Gastrocnemius medialis (tissue), 4 donors: ENCODE measurements around the gene OPCML. TPM values are rescaled to one million over a fixed set of nuclear protein-coding genes. Genes with fewer than 3 reads are reported as not detected.

ENCODE experiments used
- ATAC-seq, 2 donors: fragments of 150-250 bp; one replicate each; pipeline ENCODE4 v1.9.1; 2016
- DNase-seq, 2 donors: peaks; one replicate each; pipeline ENCODE4 v3.0.0-alpha.2; 2019
- H3K27ac ChIP-seq, 4 donors: fragments of 200-600 bp; sonication (generic); 1 replicate in 1 of 4; 2 replicates in 3 of 4; pipeline ENCODE4 v1.5.1; 2016 to 2018; ENCODE audit warnings: mild to moderate bottlenecking in 2 of 4, moderate library complexity in 1 of 4
- H3K27me3 ChIP-seq, 3 donors: fragments of 200-600 bp; sonication (generic) in 2 of 3; 1 replicate in 1 of 3; 2 replicates in 2 of 3; pipeline versions ENCODE4 v1.5.1 to v1.6.0; 2016 to 2019; ENCODE audit warnings: mild to moderate bottlenecking in 1 of 3, moderate library complexity in 1 of 3
- H3K36me3 ChIP-seq, 2 donors: fragments of 200-600 bp; sonication (generic) in 1 of 2; one replicate each; pipeline ENCODE4 v1.5.1; 2017 to 2018
- H3K4me1 ChIP-seq, 2 donors: fragments of 200-600 bp; sonication (generic) in 1 of 2; one replicate each; pipeline ENCODE4 v1.5.1; 2016 to 2017; ENCODE audit warnings: mild to moderate bottlenecking in 2 of 2
- H3K4me3 ChIP-seq, 4 donors: fragments of 200-600 bp; sonication (generic) in 3 of 4; 1 replicate in 1 of 4; 2 replicates in 3 of 4; pipeline ENCODE4 v1.5.1; 2016 to 2019; ENCODE audit warnings: mild to moderate bottlenecking in 2 of 4
- H3K9me3 ChIP-seq, 3 donors: fragments of 200-600 bp; sonication (generic) in 2 of 3; 1 replicate in 1 of 3; 2 replicates in 2 of 3; pipeline ENCODE4 v1.5.1; 2016 to 2019
- POLR2A ChIP-seq, 2 donors: fragments of 450-650 bp; IDR thresholded peaks; one replicate each; pipeline ENCODE4 v1.6.1; 2017; ENCODE audit warnings: antibody characterized with exemption in 2 of 2, mild to moderate bottlenecking in 2 of 2, moderate library complexity in 2 of 2
- in situ Hi-C, 4 donors: fragments of 200-750 bp; cut with MboI; loops; one replicate each; pipeline versions ENCODE4 v1.15.0 to v1.8.0; 2017; ENCODE audit warnings: low sequenced_read_pairs in 4 of 4
- intact Hi-C: fragments of 100-400 bp; cut with DNase I; formaldehyde crosslinking; loops from one replicate; pipeline ENCODE4 v1.15.1; 2023; ENCODE audit warnings: low total_unique reads
- total RNA-seq, 4 donors: library from RNA; depleted of rRNA; stranded (reverse); fragments of >200 nt; gene quantifications; one replicate each; pipeline versions ENCODE4 v1.1.0 to v1.2.3, GENCODE V29; 2016
- TF ChIP-seq, protein P1 (sequence below), 5 experiments: fragments of 450-650 bp in 3 of 5; fragments of 200-600 bp in 2 of 5; sonication (generic) in 2 of 5; IDR thresholded peaks in 4 of 5; conservative IDR thresholded peaks in 1 of 5; 1 replicate in 4 of 5; 2 replicates in 1 of 5; pipeline ENCODE4 v1.5.1; 2016 to 2019; ENCODE audit warnings: antibody characterized with exemption in 5 of 5, mild to moderate bottlenecking in 3 of 5, moderate library complexity in 3 of 5

Gene OPCML
- total RNA-seq, 4 donors from 2014 or later, result not detected

DNA sequence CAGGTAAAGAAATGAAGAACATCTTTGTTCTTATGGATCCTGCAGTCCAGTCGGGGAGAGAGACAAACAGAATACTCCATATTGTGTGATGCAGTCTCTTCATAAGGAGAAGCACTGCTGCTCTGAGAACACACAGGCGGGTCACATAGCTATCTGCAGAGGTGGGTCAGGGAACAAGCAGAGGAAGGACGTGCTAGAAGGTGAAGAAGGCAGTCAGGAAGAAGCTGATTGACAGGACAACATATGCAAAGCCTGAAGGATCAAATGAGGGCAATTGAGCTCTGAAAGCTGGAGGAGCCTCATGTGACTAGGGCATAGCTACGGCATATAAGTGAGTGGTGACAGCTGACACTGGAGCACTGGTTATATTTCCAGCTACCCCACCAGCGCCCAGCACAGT is 122.5 kb downstream of the OPCML start:
- H3K4me1 ChIP-seq, result no peaks in the 10 kb centered on the region

DNA sequence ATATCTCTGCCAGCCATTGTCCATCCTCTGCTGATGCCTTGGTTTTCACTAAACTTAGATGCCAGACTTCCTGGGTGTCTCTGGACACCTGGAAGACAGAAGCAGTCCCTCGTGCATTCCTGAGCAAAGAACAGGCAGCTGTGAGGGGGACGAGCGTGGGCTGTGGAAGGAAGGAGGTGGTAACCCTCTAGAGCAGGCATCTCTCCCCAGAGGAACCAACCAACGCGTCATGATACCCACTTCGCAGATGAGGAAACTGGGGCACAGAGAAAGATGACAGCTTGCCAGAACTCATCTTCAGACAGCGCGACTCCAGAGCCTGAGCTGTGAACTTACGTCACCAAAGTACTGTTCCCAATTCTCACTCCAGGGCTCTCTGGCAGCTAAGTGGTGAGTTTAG is 123.4 kb downstream of the OPCML start:
- no peaks in the 10 kb centered on the region for H3K27me3 ChIP-seq
- no peaks in the 10 kb centered on the region for H3K36me3 ChIP-seq
- H3K9me3 ChIP-seq, result no peaks in the 10 kb centered on the region
- intact Hi-C loops (no loop called here), in situ Hi-C loops (no loop called here)
- ATAC-seq (no peak), DNase-seq (no peak)
- no peaks in the 10 kb centered on the region for H3K4me1 ChIP-seq
- TF ChIP-seq, protein P1, sequence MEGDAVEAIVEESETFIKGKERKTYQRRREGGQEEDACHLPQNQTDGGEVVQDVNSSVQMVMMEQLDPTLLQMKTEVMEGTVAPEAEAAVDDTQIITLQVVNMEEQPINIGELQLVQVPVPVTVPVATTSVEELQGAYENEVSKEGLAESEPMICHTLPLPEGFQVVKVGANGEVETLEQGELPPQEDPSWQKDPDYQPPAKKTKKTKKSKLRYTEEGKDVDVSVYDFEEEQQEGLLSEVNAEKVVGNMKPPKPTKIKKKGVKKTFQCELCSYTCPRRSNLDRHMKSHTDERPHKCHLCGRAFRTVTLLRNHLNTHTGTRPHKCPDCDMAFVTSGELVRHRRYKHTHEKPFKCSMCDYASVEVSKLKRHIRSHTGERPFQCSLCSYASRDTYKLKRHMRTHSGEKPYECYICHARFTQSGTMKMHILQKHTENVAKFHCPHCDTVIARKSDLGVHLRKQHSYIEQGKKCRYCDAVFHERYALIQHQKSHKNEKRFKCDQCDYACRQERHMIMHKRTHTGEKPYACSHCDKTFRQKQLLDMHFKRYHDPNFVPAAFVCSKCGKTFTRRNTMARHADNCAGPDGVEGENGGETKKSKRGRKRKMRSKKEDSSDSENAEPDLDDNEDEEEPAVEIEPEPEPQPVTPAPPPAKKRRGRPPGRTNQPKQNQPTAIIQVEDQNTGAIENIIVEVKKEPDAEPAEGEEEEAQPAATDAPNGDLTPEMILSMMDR (IDR thresholded peaks at IDR 0.05 in 4 of 5, conservative IDR thresholded peaks at IDR 0.05 in 1 of 5), result no peak
- H3K4me3 ChIP-seq, result no peak overlapping the region
- no peak overlapping the region for H3K27ac ChIP-seq

More for the DNA sequence above, 122.5 kb downstream of the OPCML start:
- Histone ChIP-seq H3K27ac (no peak overlapping the region), H3K4me3 (no peak overlapping the region), H3K9me3 (no peaks in the 10 kb centered on the region), H3K36me3 (no peaks in the 10 kb centered on the region), H3K27me3 (no peaks in the 10 kb centered on the region)
- intact Hi-C loops, result no loop called here
- ATAC-seq (no peak), DNase-seq (no peak)
- in situ Hi-C loops, result no loop called here
- TF ChIP-seq POLR2A (IDR thresholded peaks at IDR 0.05), result no peak
- TF ChIP-seq, protein P1 (IDR thresholded peaks at IDR 0.05 in 4 of 5, conservative IDR thresholded peaks at IDR 0.05 in 1 of 5), result no peak

DNA sequence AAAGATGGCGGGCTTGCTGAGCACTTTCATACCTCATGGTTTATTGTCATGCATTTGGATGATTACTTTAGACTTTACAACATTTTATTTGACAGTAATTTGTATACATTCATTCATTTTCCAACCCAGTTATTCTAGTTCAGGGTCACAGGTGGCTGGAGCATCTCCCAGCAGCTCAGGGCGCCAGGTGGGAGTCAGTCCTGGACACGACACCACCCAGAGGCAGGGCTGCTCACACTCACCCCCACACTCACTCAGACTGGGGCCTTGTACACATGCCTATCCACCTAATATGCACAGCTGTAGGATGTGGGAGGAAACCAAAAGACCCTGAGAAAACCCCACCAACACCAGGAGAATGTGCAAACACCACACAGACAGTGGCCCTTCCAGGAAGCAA is 123.9 kb downstream of the OPCML start:
- TF ChIP-seq, protein P1 (IDR thresholded peaks at IDR 0.05 in 4 of 5, conservative IDR thresholded peaks at IDR 0.05 in 1 of 5), result no peak
- no peak for TF ChIP-seq POLR2A (IDR thresholded peaks at IDR 0.05)
- DNase-seq (no peak), ATAC-seq (no peak)
- Histone ChIP-seq H3K36me3 (no peaks in the 10 kb centered on the region), H3K27me3 (no peaks in the 10 kb centered on the region), H3K4me1 (no peaks in the 10 kb centered on the region), H3K9me3 (no peaks in the 10 kb centered on the region), H3K27ac (no peak overlapping the region), H3K4me3 (no peak overlapping the region)
- intact Hi-C loops (no loop called here), in situ Hi-C loops (no loop called here)

DNA sequence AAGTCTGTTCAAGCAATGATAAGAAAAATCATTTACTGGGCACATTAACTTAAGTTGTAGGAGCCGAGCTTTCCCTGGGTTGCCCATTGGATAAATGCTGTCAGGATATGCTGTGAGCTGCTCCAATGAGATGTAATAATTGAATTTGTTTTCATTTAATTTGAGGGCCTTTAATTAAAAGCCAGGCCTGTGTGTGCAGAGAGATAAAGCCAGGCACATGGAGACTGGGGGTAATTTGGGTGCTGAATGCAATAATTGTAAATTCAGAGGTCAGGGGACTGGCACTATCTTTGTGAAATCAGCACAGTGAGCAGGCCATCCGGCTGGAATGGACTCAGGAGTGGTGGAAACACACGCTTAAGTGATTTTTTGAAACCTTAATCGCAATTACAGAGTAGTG is 125.8 kb downstream of the OPCML start:
- H3K4me3 ChIP-seq, result no peak overlapping the region
- TF ChIP-seq, protein P1 (IDR thresholded peaks at IDR 0.05 in 4 of 5, conservative IDR thresholded peaks at IDR 0.05 in 1 of 5), result no peak
- TF ChIP-seq POLR2A (IDR thresholded peaks at IDR 0.05), result no peak
- no peaks in the 10 kb centered on the region for H3K36me3 ChIP-seq
- H3K27ac ChIP-seq, result no peak overlapping the region
- in situ Hi-C loops (no loop called here), intact Hi-C loops (no loop called here)
- ATAC-seq, result no peak
- no peak for DNase-seq
- H3K27me3 ChIP-seq, result no peaks in the 10 kb centered on the region
- no peaks in the 10 kb centered on the region for H3K4me1 ChIP-seq
- no peaks in the 10 kb centered on the region for H3K9me3 ChIP-seq

DNA sequence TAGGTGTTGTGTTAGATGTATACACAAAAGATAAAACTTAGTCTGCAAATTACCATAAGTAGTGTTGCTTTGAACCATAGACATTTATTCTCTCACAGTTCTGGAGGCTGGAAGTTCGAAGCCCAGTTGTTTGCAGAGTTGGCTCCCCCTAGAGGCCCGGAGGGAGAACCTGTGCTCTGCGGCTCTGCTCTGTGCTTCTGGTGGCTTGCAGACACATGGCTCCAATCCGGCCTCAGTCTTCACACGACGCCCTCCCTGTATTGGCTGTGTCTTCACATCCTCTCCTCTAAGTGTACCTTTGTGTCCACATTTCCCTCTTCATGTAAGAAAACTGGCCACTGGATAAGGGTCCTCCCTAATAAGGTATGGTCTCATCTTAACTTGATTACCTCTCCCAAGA is 128.4 kb downstream of the OPCML start:
- TF ChIP-seq, protein P1 (IDR thresholded peaks at IDR 0.05 in 4 of 5, conservative IDR thresholded peaks at IDR 0.05 in 1 of 5), result no peak
- no peak for TF ChIP-seq POLR2A (IDR thresholded peaks at IDR 0.05)
- intact Hi-C loops, result no loop called here
- Histone ChIP-seq H3K36me3 (no peaks in the 10 kb centered on the region), H3K4me1 (no peaks in the 10 kb centered on the region), H3K27ac (no peak overlapping the region), H3K9me3 (no peaks in the 10 kb centered on the region), H3K27me3 (no peaks in the 10 kb centered on the region), H3K4me3 (no peak overlapping the region)
- ATAC-seq, result no peak
- in situ Hi-C loops, result no loop called here
- no peak for DNase-seq
